HEK293 (cell line): Measurements from ENCODE around the gene BIN2.

ENCODE experiments used
- KLF16 ChIP-seq: fragments of 450-650 bp; formaldehyde crosslinking; IDR thresholded peaks from 2 replicates; pipeline ENCODE4 v1.5.1; 2017; ENCODE audit warnings: missing biosample characterization, missing genetic modification characterization
- OVOL3 ChIP-seq: fragments of 450-650 bp; formaldehyde crosslinking; IDR thresholded peaks from 2 replicates; pipeline ENCODE4 v1.5.1; 2016; ENCODE audit warnings: missing biosample characterization, missing genetic modification characterization
- YY2 ChIP-seq: fragments of 450-650 bp; formaldehyde crosslinking; IDR thresholded peaks from 2 replicates; pipeline ENCODE4 v1.5.1; 2016; ENCODE audit warnings: missing biosample characterization, missing genetic modification characterization
- ZBTB17 ChIP-seq: fragments of 450-650 bp; formaldehyde crosslinking; IDR thresholded peaks from 2 replicates; pipeline ENCODE4 v1.5.1; 2016; ENCODE audit warnings: missing biosample characterization, missing genetic modification characterization
- ZBTB48 ChIP-seq: fragments of 450-650 bp; formaldehyde crosslinking; IDR thresholded peaks from 2 replicates; pipeline ENCODE4 v1.5.1; 2016; ENCODE audit warnings: missing biosample characterization, missing genetic modification characterization
- ZNF112 ChIP-seq: fragments of 450-650 bp; formaldehyde crosslinking; IDR thresholded peaks from 2 replicates; pipeline ENCODE4 v1.5.0; 2017; ENCODE audit warnings: missing biosample characterization, missing genetic modification characterization
- ZNF121 ChIP-seq: fragments of 450-650 bp; formaldehyde crosslinking; IDR thresholded peaks from 2 replicates; pipeline ENCODE4 v1.5.1; 2016; ENCODE audit warnings: missing biosample characterization, missing genetic modification characterization
- ZNF174 ChIP-seq: fragments of 450-650 bp; formaldehyde crosslinking; IDR thresholded peaks from 2 replicates; pipeline ENCODE4 v1.5.0; 2017; ENCODE audit warnings: missing biosample characterization, mild to moderate bottlenecking, missing genetic modification characterization
- ZNF292 ChIP-seq: fragments of 450-650 bp; formaldehyde crosslinking; IDR thresholded peaks from 2 replicates; pipeline ENCODE4 v1.5.1; 2016; ENCODE audit warnings: low read depth, missing biosample characterization, missing genetic modification characterization, borderline replicate concordance
- ZNF311 ChIP-seq: fragments of 450-650 bp; formaldehyde crosslinking; IDR thresholded peaks from 2 replicates; pipeline ENCODE4 v1.5.1; 2017; ENCODE audit warnings: missing biosample characterization, missing genetic modification characterization, borderline replicate concordance
- ZNF335 ChIP-seq: fragments of 450-650 bp; formaldehyde crosslinking; conservative IDR thresholded peaks from 2 replicates; pipeline ENCODE4 v1.5.1; 2016; ENCODE audit warnings: missing biosample characterization, missing genetic modification characterization
- ZNF394 ChIP-seq: fragments of 450-650 bp; formaldehyde crosslinking; IDR thresholded peaks from 2 replicates; pipeline ENCODE4 v1.5.1; 2016; ENCODE audit warnings: missing biosample characterization, missing genetic modification characterization, mild to moderate bottlenecking, moderate library complexity, borderline replicate concordance
- ZNF544 ChIP-seq: fragments of 450-650 bp; formaldehyde crosslinking; IDR thresholded peaks from 2 replicates; pipeline ENCODE4 v1.5.0; 2017; ENCODE audit warnings: missing biosample characterization, missing genetic modification characterization
- ZNF560 ChIP-seq: fragments of 450-650 bp; formaldehyde crosslinking; IDR thresholded peaks from 2 replicates; pipeline ENCODE4 v1.5.1; 2017; ENCODE audit warnings: missing biosample characterization, missing genetic modification characterization, borderline replicate concordance
- ZNF561 ChIP-seq: fragments of 450-650 bp; IDR thresholded peaks from 2 replicates; pipeline ENCODE4 v1.5.1; 2018; ENCODE audit warnings: missing biosample characterization, missing genetic modification characterization, borderline replicate concordance
- ZNF830 ChIP-seq: fragments of 450-650 bp; IDR thresholded peaks from 2 replicates; pipeline ENCODE4 v1.5.0; 2018; ENCODE audit warnings: missing biosample characterization, missing genetic modification characterization, low read depth, mild to moderate bottlenecking, moderate library complexity
- TF ChIP-seq, protein P1 (sequence below): fragments of 450-650 bp; formaldehyde crosslinking; IDR thresholded peaks from 2 replicates; pipeline ENCODE4 v1.5.1; 2016; ENCODE audit warnings: missing biosample characterization, missing genetic modification characterization
- TF ChIP-seq, protein P2 (sequence below): fragments of 450-650 bp; formaldehyde crosslinking; IDR thresholded peaks from 2 replicates; pipeline ENCODE4 v1.5.1; 2016; ENCODE audit warnings: missing biosample characterization, missing genetic modification characterization
- TF ChIP-seq, protein P3 (sequence below): fragments of 450-650 bp; formaldehyde crosslinking; IDR thresholded peaks from 2 replicates; pipeline ENCODE4 v1.5.1; 2016; ENCODE audit warnings: missing biosample characterization, missing genetic modification characterization
- TF ChIP-seq, protein P4 (sequence below): fragments of 450-650 bp; formaldehyde crosslinking; IDR thresholded peaks from 2 replicates; pipeline ENCODE4 v1.5.1; 2016; ENCODE audit warnings: missing biosample characterization, missing genetic modification characterization
- TF ChIP-seq, protein P5 (sequence below): fragments of 450-650 bp; formaldehyde crosslinking; IDR thresholded peaks from 2 replicates; pipeline ENCODE4 v1.5.1; 2016; ENCODE audit warnings: missing biosample characterization, missing genetic modification characterization
- TF ChIP-seq, protein P6 (sequence below): fragments of 450-650 bp; IDR thresholded peaks from 2 replicates; pipeline ENCODE4 v1.5.1; 2018; ENCODE audit warnings: missing biosample characterization, missing genetic modification characterization
- TF ChIP-seq, protein P7 (sequence below): fragments of 450-650 bp; formaldehyde crosslinking; IDR thresholded peaks from 2 replicates; pipeline ENCODE4 v1.5.1; 2016; ENCODE audit warnings: missing biosample characterization, missing genetic modification characterization
- TF ChIP-seq, protein P8 (sequence below): fragments of 450-650 bp; formaldehyde crosslinking; IDR thresholded peaks from 2 replicates; pipeline ENCODE4 v1.5.1; 2016; ENCODE audit warnings: missing biosample characterization, missing genetic modification characterization

Gene BIN2

DNA sequence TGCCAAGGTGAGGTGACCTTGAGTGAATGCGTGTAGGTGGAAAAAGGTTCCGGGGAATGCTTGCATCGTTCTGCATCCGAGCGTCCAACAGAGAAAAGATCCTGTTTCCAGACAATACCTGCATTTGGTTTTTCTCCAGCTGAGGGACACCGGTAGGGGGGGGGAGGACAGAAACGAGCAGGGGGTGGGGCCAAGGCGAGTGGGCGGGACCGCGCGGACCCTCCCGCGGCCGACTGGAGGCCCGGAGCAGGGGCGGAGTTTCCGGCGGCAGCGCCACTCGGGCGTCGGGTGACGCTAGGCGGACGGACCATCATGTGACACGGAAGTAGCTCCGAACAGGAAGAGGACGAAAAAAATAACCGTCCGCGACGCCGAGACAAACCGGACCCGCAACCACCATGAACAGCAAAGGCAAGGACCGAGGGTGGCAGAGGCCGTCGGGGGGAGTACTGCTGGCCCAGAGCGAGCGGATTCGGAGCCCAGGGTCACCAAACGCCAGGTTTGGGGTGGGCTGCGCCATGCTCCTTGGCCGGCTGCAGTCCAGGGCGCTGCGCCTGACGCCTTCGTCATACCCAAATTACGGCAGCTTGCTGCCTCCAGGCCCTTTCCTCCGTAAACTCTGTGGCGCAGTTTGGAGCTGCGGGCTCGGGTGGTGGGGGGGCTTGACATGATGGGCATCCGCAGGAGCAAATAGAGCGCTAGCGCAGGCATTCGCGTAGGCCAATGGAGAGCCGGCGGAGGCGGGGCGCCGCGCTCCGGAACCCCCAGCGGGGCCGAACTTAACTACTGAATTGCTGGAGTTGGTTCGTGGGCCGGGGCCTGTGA lies 85.3 kb downstream of the BIN2 start, which contains the start of gene DAZAP2 (continued):
- TF ChIP-seq ZNF121 (tag by site-specific recombination) (0 out of 2 replicates have a peak, but pooled peaks have one; percentile 31), ZNF311 (tag by site-specific recombination) (no peak), ZNF112 (tag by site-specific recombination) (no peak), ZNF544 (tag by site-specific recombination) (no peak), ZNF335 (tag by site-specific recombination) (peak; percentile 91), ZNF561 (tag by site-specific recombination) (no peak; the same call in 1 of the 2 replicates), OVOL3 (tag by site-specific recombination) (peak; percentile 38; the same call in 1 of the 2 replicates), ZBTB48 (tag by site-specific recombination) (no peak), ZNF830 (no peak), ZBTB17 (tag by site-specific recombination) (peak; percentile 77), ZNF174 (tag by site-specific recombination) (no peak), KLF16 (tag by site-specific recombination) (peak; percentile 72), YY2 (tag by site-specific recombination) (peak; percentile 62; the same call in 1 of the 2 replicates), ZNF292 (no peak), ZNF560 (no peak), ZNF394 (tag by site-specific recombination) (peak; percentile 79)
- TF ChIP-seq, protein P1, sequence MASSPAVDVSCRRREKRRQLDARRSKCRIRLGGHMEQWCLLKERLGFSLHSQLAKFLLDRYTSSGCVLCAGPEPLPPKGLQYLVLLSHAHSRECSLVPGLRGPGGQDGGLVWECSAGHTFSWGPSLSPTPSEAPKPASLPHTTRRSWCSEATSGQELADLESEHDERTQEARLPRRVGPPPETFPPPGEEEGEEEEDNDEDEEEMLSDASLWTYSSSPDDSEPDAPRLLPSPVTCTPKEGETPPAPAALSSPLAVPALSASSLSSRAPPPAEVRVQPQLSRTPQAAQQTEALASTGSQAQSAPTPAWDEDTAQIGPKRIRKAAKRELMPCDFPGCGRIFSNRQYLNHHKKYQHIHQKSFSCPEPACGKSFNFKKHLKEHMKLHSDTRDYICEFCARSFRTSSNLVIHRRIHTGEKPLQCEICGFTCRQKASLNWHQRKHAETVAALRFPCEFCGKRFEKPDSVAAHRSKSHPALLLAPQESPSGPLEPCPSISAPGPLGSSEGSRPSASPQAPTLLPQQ = peak; percentile 80
- TF ChIP-seq, protein P2, sequence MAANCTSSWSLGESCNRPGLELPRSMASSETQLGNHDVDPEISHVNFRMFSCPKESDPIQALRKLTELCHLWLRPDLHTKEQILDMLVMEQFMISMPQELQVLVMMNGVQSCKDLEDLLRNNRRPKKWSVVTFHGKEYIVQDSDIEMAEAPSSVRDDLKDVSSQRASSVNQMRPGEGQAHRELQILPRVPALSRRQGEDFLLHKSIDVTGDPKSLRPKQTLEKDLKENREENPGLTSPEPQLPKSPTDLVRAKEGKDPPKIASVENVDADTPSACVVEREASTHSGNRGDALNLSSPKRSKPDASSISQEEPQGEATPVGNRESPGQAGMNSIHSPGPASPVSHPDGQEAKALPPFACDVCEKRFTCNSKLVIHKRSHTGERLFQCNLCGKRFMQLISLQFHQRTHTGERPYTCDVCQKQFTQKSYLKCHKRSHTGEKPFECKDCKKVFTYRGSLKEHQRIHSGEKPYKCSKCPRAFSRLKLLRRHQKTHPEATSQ (tag by site-specific recombination) = peak; percentile 87
- TF ChIP-seq, protein P3, sequence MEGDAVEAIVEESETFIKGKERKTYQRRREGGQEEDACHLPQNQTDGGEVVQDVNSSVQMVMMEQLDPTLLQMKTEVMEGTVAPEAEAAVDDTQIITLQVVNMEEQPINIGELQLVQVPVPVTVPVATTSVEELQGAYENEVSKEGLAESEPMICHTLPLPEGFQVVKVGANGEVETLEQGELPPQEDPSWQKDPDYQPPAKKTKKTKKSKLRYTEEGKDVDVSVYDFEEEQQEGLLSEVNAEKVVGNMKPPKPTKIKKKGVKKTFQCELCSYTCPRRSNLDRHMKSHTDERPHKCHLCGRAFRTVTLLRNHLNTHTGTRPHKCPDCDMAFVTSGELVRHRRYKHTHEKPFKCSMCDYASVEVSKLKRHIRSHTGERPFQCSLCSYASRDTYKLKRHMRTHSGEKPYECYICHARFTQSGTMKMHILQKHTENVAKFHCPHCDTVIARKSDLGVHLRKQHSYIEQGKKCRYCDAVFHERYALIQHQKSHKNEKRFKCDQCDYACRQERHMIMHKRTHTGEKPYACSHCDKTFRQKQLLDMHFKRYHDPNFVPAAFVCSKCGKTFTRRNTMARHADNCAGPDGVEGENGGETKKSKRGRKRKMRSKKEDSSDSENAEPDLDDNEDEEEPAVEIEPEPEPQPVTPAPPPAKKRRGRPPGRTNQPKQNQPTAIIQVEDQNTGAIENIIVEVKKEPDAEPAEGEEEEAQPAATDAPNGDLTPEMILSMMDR (tag by site-specific recombination) = no peak; the same call in none of the 2 replicates
- TF ChIP-seq, protein P4, sequence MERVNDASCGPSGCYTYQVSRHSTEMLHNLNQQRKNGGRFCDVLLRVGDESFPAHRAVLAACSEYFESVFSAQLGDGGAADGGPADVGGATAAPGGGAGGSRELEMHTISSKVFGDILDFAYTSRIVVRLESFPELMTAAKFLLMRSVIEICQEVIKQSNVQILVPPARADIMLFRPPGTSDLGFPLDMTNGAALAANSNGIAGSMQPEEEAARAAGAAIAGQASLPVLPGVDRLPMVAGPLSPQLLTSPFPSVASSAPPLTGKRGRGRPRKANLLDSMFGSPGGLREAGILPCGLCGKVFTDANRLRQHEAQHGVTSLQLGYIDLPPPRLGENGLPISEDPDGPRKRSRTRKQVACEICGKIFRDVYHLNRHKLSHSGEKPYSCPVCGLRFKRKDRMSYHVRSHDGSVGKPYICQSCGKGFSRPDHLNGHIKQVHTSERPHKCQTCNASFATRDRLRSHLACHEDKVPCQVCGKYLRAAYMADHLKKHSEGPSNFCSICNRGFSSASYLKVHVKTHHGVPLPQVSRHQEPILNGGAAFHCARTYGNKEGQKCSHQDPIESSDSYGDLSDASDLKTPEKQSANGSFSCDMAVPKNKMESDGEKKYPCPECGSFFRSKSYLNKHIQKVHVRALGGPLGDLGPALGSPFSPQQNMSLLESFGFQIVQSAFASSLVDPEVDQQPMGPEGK (tag by site-specific recombination) = peak; percentile 85
- TF ChIP-seq, protein P5, sequence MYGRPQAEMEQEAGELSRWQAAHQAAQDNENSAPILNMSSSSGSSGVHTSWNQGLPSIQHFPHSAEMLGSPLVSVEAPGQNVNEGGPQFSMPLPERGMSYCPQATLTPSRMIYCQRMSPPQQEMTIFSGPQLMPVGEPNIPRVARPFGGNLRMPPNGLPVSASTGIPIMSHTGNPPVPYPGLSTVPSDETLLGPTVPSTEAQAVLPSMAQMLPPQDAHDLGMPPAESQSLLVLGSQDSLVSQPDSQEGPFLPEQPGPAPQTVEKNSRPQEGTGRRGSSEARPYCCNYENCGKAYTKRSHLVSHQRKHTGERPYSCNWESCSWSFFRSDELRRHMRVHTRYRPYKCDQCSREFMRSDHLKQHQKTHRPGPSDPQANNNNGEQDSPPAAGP (tag by site-specific recombination) = peak; percentile 75
- TF ChIP-seq, protein P6, sequence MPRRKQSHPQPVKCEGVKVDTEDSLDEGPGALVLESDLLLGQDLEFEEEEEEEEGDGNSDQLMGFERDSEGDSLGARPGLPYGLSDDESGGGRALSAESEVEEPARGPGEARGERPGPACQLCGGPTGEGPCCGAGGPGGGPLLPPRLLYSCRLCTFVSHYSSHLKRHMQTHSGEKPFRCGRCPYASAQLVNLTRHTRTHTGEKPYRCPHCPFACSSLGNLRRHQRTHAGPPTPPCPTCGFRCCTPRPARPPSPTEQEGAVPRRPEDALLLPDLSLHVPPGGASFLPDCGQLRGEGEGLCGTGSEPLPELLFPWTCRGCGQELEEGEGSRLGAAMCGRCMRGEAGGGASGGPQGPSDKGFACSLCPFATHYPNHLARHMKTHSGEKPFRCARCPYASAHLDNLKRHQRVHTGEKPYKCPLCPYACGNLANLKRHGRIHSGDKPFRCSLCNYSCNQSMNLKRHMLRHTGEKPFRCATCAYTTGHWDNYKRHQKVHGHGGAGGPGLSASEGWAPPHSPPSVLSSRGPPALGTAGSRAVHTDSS = no peak
- TF ChIP-seq, protein P7, sequence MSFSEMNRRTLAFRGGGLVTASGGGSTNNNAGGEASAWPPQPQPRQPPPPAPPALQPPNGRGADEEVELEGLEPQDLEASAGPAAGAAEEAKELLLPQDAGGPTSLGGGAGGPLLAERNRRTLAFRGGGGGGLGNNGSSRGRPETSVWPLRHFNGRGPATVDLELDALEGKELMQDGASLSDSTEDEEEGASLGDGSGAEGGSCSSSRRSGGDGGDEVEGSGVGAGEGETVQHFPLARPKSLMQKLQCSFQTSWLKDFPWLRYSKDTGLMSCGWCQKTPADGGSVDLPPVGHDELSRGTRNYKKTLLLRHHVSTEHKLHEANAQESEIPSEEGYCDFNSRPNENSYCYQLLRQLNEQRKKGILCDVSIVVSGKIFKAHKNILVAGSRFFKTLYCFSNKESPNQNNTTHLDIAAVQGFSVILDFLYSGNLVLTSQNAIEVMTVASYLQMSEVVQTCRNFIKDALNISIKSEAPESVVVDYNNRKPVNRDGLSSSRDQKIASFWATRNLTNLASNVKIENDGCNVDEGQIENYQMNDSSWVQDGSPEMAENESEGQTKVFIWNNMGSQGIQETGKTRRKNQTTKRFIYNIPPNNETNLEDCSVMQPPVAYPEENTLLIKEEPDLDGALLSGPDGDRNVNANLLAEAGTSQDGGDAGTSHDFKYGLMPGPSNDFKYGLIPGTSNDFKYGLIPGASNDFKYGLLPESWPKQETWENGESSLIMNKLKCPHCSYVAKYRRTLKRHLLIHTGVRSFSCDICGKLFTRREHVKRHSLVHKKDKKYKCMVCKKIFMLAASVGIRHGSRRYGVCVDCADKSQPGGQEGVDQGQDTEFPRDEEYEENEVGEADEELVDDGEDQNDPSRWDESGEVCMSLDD = no peak
- TF ChIP-seq, protein P8, sequence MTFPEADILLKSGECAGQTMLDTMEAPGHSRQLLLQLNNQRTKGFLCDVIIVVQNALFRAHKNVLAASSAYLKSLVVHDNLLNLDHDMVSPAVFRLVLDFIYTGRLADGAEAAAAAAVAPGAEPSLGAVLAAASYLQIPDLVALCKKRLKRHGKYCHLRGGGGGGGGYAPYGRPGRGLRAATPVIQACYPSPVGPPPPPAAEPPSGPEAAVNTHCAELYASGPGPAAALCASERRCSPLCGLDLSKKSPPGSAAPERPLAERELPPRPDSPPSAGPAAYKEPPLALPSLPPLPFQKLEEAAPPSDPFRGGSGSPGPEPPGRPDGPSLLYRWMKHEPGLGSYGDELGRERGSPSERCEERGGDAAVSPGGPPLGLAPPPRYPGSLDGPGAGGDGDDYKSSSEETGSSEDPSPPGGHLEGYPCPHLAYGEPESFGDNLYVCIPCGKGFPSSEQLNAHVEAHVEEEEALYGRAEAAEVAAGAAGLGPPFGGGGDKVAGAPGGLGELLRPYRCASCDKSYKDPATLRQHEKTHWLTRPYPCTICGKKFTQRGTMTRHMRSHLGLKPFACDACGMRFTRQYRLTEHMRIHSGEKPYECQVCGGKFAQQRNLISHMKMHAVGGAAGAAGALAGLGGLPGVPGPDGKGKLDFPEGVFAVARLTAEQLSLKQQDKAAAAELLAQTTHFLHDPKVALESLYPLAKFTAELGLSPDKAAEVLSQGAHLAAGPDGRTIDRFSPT (tag by site-specific recombination) = peak; percentile 79
